Measurements from ENCODE around the gene HNF1B.

The HNF1B gene

DNA sequence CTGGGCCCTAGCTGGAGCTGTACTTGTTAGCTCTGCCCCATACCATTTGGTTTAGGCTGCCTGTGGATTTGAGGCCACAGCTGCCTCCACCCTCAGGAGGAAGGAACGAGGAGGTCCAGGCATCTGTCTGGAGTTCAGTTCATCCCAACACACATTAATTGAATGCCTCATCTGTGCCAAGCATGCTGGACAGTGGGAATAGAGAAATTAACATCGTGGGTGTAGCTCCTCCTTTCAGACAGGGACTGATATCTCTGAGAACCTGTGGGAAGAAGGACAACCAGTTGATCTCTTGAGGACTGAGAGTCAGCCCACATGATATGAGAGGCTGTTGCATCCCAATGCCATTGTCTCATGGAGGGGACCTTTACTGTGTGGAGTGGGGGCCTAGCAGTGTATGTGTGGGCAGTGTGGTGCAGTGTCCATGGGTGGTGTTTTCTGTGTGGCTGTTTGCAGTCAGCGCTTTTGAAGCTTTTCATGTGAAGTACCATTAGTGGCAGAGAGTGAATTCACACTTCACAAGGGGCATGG is 72.2 kb downstream of the HNF1B start:
- H3K27me3 ChIP-seq (ENCODE audit: insufficient read depth, low read length), result peaks cover 5% of the 10 kb centered on the region; the same call in 1 of the 2 replicates
- no peaks in the 10 kb centered on the region for H3F3A ChIP-seq (ENCODE audit: insufficient read depth, low read length)
- no peaks in the 10 kb centered on the region for H3K36me3 ChIP-seq (ENCODE audit: insufficient read depth, low read length)
- no peaks in the 10 kb centered on the region for H3K4me1 ChIP-seq (ENCODE audit: insufficient read depth, low read length, severe bottlenecking)
- H3K4me3 ChIP-seq (ENCODE audit: low read depth, low read length, poor library complexity, severe bottlenecking), result no peak overlapping the region
- no peaks in the 10 kb centered on the region for H3K9me3 ChIP-seq (ENCODE audit: low read length)
- no peaks in the 10 kb centered on the region for H3K79me2 ChIP-seq (ENCODE audit: insufficient read depth, low read length)
- H3K9me2 ChIP-seq (ENCODE audit: low read depth, low read length), result no peaks in the 10 kb centered on the region
- no peak overlapping the region for H3K27ac ChIP-seq (ENCODE audit: low read depth, low read length, poor library complexity, severe bottlenecking)
- no peak overlapping the region for H2AFZ ChIP-seq (ENCODE audit: low read length)
- H3K9ac ChIP-seq (ENCODE audit: low read length), result no peak overlapping the region
- H3K4me2 ChIP-seq (ENCODE audit: low read length), result no peak overlapping the region
- H4K20me1 ChIP-seq (ENCODE audit: insufficient read depth, low read length), result no peaks in the 10 kb centered on the region
- TF ChIP-seq, protein P1, sequence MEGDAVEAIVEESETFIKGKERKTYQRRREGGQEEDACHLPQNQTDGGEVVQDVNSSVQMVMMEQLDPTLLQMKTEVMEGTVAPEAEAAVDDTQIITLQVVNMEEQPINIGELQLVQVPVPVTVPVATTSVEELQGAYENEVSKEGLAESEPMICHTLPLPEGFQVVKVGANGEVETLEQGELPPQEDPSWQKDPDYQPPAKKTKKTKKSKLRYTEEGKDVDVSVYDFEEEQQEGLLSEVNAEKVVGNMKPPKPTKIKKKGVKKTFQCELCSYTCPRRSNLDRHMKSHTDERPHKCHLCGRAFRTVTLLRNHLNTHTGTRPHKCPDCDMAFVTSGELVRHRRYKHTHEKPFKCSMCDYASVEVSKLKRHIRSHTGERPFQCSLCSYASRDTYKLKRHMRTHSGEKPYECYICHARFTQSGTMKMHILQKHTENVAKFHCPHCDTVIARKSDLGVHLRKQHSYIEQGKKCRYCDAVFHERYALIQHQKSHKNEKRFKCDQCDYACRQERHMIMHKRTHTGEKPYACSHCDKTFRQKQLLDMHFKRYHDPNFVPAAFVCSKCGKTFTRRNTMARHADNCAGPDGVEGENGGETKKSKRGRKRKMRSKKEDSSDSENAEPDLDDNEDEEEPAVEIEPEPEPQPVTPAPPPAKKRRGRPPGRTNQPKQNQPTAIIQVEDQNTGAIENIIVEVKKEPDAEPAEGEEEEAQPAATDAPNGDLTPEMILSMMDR (IDR thresholded peaks at IDR 0.05; ENCODE audit: low read length), result no peak
- no peak for TF ChIP-seq EZH2 (IDR thresholded peaks at IDR 0.05; ENCODE audit: borderline replicate concordance, low read length)

DNA sequence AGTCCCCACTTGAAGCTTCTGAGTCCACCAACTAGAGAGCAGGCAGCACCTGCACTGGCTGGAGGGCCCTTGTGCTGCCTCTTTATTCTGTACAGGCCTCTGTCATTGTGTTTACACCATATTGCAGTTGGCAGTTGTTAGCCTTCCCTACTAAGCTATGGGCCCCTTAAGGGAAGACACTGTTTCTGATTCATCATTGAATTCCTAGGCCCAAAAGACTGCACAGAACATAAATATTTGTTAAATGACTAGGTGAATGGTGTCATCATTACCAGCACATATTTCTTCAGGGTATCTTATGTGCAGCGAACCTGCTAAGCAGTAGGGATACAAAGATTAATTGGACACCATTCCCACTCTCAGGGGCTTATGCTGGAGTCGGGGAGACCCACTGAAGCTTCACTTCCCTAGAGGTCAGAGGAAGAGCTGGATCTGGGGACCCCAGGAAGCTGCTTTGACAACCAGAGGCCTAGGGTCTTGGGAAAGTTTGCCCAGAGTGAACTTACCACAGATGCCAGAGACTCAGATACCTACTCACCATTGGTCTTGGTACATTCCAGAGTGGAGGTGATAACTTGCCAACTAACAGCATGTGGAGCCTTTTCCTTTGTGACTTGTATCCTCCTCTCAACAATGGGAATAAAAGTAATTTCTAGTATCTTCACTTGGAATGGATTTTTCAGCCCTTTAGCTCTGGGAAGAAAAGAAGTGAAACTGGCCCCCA is 72.9 kb downstream of the HNF1B start:
- TF ChIP-seq EZH2 (IDR thresholded peaks at IDR 0.05; ENCODE audit: borderline replicate concordance, low read length), result no peak
- TF ChIP-seq, protein P1 (IDR thresholded peaks at IDR 0.05; ENCODE audit: low read length), result no peak
- H3K4me2 ChIP-seq (ENCODE audit: low read length), result no peak overlapping the region
- peaks cover 5% of the 10 kb centered on the region; the same call in 1 of the 2 replicates for H3K27me3 ChIP-seq (ENCODE audit: insufficient read depth, low read length)
- H2AFZ ChIP-seq (ENCODE audit: low read length), result no peak overlapping the region
- no peaks in the 10 kb centered on the region for H3K36me3 ChIP-seq (ENCODE audit: insufficient read depth, low read length)
- H3K4me3 ChIP-seq (ENCODE audit: low read depth, low read length, poor library complexity, severe bottlenecking), result no peak overlapping the region
- H3K9me3 ChIP-seq (ENCODE audit: low read length), result no peaks in the 10 kb centered on the region
- no peaks in the 10 kb centered on the region for H3K4me1 ChIP-seq (ENCODE audit: insufficient read depth, low read length, severe bottlenecking)
- no peaks in the 10 kb centered on the region for H4K20me1 ChIP-seq (ENCODE audit: insufficient read depth, low read length)
- no peaks in the 10 kb centered on the region for H3K79me2 ChIP-seq (ENCODE audit: insufficient read depth, low read length)
- no peak overlapping the region for H3K9ac ChIP-seq (ENCODE audit: low read length)
- no peak overlapping the region for H3K27ac ChIP-seq (ENCODE audit: low read depth, low read length, poor library complexity, severe bottlenecking)
- no peaks in the 10 kb centered on the region for H3K9me2 ChIP-seq (ENCODE audit: low read depth, low read length)
- H3F3A ChIP-seq (ENCODE audit: insufficient read depth, low read length), result no peaks in the 10 kb centered on the region

DNA sequence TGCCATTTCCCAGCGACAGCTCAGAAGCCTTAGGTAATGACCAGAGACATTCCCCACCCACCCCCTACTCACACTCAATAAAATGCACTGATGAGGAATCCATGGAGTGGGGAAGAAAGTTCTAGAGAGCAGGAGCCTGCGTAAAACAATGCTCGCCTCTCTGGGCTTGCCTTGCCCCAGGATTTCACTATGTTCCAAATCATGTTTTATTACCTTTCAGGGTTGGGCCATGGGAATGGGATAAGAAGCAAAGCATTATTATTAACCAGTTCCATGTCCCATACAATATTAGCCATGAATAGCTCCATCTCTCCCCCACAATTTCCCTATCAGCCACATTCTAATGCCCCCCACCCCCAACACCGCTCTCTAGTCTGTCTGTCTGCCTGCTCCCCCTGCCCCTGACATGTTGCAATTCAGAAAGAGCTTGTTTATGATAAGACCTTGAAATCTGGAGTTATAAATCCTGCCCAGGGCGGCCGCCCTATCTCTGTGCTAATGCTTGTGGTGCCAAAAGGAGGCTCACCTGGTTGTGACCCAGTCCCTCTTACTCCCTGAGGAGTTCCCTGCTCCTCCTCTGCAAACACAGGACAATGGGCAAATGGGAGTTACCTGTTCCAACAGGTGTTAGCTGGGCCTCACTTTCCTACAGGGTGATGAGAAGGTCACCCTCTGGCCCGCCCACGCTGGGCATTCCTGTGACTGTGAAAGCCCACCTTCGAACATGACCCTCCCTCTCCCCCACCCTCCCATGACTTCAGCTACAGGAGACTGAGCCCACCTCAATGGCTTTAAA is 73.6 kb downstream of the HNF1B start:
- H3K4me3 ChIP-seq (ENCODE audit: low read depth, low read length, poor library complexity, severe bottlenecking), result no peak overlapping the region
- no peak overlapping the region for H3K27ac ChIP-seq (ENCODE audit: low read depth, low read length, poor library complexity, severe bottlenecking)
- H3K27me3 ChIP-seq (ENCODE audit: insufficient read depth, low read length), result peaks cover 5% of the 10 kb centered on the region; the same call in 1 of the 2 replicates
- no peaks in the 10 kb centered on the region for H3K9me3 ChIP-seq (ENCODE audit: low read length)
- H3K36me3 ChIP-seq (ENCODE audit: insufficient read depth, low read length), result no peaks in the 10 kb centered on the region
- H3K4me2 ChIP-seq (ENCODE audit: low read length), result no peak overlapping the region
- no peaks in the 10 kb centered on the region for H4K20me1 ChIP-seq (ENCODE audit: insufficient read depth, low read length)
- no peaks in the 10 kb centered on the region for H3K9me2 ChIP-seq (ENCODE audit: low read depth, low read length)
- H3K79me2 ChIP-seq (ENCODE audit: insufficient read depth, low read length), result no peaks in the 10 kb centered on the region
- no peak for TF ChIP-seq EZH2 (IDR thresholded peaks at IDR 0.05; ENCODE audit: borderline replicate concordance, low read length)
- TF ChIP-seq, protein P1 (IDR thresholded peaks at IDR 0.05; ENCODE audit: low read length), result no peak
- no peaks in the 10 kb centered on the region for H3F3A ChIP-seq (ENCODE audit: insufficient read depth, low read length)
- H2AFZ ChIP-seq (ENCODE audit: low read length), result no peak overlapping the region
- no peak overlapping the region for H3K9ac ChIP-seq (ENCODE audit: low read length)
- H3K4me1 ChIP-seq (ENCODE audit: insufficient read depth, low read length, severe bottlenecking), result no peaks in the 10 kb centered on the region
